ENCODE measurements around the gene FOXO1. TPM values are rescaled to one million over a fixed set of nuclear protein-coding genes. Genes with fewer than 3 reads are reported as not detected.

Gene FOXO1
- total RNA-seq, 1 experiment from 2014 or later: 24.3 TPM

- Histone ChIP-seq H3K27me3 (ENCODE audit: control insufficient read depth, insufficient read depth, low read length) (no peaks in the 10 kb centered on the region), H3K4me3 (ENCODE audit: insufficient read depth, low read depth, low read length) (no peak overlapping the region), H3K36me3 (replicated peaks; ENCODE audit: control insufficient read depth, insufficient read depth, low read length) (no peaks in the 10 kb centered on the region)
- no peak for DNase-seq
Measured at GRCh38 chr13:40632915-40633314, 33.5 kb downstream of the FOXO1 start.

DNA sequence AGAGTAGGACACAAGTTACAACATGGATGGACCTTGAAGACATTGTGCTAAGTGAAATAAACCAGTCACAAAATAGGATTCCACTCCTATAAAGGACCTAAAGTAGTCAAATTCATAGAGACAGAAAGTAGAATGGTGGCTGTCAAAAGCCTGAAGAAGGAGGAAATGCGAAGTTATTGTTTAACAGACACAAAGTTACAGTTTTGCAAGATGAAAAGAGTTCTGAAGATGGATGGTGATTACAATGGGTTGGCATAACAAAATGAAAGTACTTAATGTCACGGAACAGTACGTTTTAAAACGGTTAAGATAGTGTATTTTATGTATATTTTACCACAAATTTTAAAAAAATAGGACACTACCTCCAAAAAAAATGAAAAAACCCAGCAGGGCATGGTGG lies 34.8 kb downstream of the FOXO1 start:
- no peak overlapping the region for H3K4me3 ChIP-seq (ENCODE audit: insufficient read depth, low read depth, low read length)
- H3K27me3 ChIP-seq (ENCODE audit: control insufficient read depth, insufficient read depth, low read length): no peaks in the 10 kb centered on the region
- H3K36me3 ChIP-seq (replicated peaks; ENCODE audit: control insufficient read depth, insufficient read depth, low read length): no peaks in the 10 kb centered on the region
- DNase-seq: no peak

DNA sequence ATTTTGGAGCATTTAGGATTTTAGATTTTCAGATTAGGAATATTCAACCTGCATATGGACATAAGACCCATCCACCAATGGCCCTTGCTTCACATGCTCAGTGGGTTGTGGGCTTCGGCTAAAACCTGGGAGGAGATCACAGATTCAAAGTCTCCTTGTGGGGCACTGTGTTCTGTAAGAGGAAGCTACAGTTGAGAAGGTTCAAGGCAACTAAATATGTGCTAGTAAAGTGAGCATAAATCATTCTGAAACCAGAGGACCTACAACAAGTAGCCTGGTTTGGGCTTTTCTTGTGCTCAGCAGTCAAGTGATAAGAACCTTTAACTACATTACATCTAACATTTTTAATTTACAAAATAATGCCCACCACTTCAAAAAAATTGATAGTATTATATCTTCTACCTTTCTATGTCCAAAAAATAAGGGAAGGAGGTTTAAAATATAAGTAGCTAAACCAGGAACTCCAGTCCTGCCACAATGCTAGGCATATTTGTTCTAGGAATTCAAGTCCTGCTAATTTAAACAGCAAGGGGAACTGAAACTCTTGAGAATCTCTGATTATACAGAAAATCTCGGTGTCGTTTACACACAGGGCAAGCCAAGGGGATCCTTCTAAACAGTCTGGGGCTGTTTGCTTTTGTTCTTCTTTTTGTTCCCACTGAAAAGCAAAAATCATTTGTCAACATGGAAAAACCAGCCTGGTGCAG lies 36.6 kb downstream of the FOXO1 start:
- no peaks in the 10 kb centered on the region for H3K36me3 ChIP-seq (replicated peaks; ENCODE audit: control insufficient read depth, insufficient read depth, low read length)
- no peak overlapping the region for H3K4me3 ChIP-seq (ENCODE audit: insufficient read depth, low read depth, low read length)
- DNase-seq: no peak
- H3K27me3 ChIP-seq (ENCODE audit: control insufficient read depth, insufficient read depth, low read length): no peaks in the 10 kb centered on the region

- Histone ChIP-seq H3K4me3 (ENCODE audit: insufficient read depth, low read depth, low read length) (no peak overlapping the region), H3K27me3 (ENCODE audit: control insufficient read depth, insufficient read depth, low read length) (no peaks in the 10 kb centered on the region), H3K36me3 (replicated peaks; ENCODE audit: control insufficient read depth, insufficient read depth, low read length) (no peaks in the 10 kb centered on the region)
- no peak for DNase-seq
Measured at GRCh38 chr13:40626977-40627376, 39.5 kb downstream of the FOXO1 start.

DNA sequence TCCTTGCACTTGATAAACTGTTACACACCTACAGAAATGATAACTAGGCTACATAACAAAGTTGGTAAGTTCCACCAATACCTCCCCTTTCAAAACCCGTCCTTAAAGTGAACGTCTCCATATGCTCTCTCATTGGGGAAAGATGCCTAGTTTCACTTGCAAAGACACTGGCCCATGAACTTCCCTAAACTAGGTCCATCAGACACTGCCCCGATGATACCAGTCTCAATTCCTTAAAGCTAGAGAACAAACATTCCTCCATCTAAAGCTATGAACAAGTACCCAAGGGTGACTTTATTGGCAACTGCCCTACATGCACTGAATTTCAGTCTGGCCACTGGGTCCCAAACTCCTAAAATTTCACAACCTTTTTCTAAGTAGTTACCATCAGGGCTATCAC lies 39.9 kb downstream of the FOXO1 start:
- H3K4me3 ChIP-seq (ENCODE audit: insufficient read depth, low read depth, low read length): no peak overlapping the region
- DNase-seq: no peak
- no peaks in the 10 kb centered on the region for H3K27me3 ChIP-seq (ENCODE audit: control insufficient read depth, insufficient read depth, low read length)
- H3K36me3 ChIP-seq (replicated peaks; ENCODE audit: control insufficient read depth, insufficient read depth, low read length): no peaks in the 10 kb centered on the region

DNA sequence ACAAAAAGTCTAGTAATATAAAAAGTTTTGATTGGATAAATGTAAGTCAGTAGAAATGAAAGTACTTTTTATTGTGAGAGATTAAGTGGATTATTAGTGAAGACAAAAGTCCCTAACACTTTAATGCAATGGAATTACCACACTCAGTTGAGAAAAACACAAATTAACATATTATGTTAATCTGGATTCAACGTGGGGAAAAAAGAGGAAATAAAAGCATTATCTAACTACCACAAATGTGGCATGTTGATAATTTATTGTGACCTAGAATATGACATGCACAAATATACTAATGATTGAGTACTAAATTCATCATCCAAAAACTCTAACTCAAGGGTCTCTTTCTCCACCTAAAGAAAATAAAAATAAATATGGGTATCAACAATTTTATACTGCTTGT lies 41.5 kb downstream of the FOXO1 start:
- no peak for DNase-seq
- H3K36me3 ChIP-seq (replicated peaks; ENCODE audit: control insufficient read depth, insufficient read depth, low read length): no peaks in the 10 kb centered on the region
- no peaks in the 10 kb centered on the region for H3K27me3 ChIP-seq (ENCODE audit: control insufficient read depth, insufficient read depth, low read length)
- no peak overlapping the region for H3K4me3 ChIP-seq (ENCODE audit: insufficient read depth, low read depth, low read length)

DNA sequence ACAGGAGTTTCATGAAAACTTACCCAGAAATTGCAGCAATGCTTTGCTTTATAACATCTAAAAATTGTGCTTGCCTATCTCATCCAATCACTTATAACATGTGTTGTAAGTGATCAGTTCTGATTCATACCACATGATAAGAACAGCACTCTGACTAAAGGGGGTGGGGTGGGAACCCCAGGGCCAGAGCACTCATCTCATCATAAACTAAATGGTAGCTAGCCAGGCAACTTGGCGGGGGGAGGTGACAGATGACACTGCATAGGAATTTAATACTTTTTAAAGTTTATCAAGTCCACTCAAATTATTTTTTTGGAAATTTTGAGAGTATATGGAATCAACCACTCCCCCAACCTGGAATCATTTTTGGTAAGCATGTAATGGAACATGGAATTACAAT lies 42.1 kb downstream of the FOXO1 start:
- DNase-seq: no peak
- Histone ChIP-seq H3K4me3 (ENCODE audit: insufficient read depth, low read depth, low read length) (no peak overlapping the region), H3K27me3 (ENCODE audit: control insufficient read depth, insufficient read depth, low read length) (no peaks in the 10 kb centered on the region)

GRCh38 chr13:40622761-40623160 lies 43.7 kb downstream of the FOXO1 start:
- no peaks in the 10 kb centered on the region for H3K27me3 ChIP-seq (ENCODE audit: control insufficient read depth, insufficient read depth, low read length)
- no peaks in the 10 kb centered on the region for H3K36me3 ChIP-seq (replicated peaks; ENCODE audit: control insufficient read depth, insufficient read depth, low read length)
- no peak for DNase-seq
- H3K4me3 ChIP-seq (ENCODE audit: insufficient read depth, low read depth, low read length): no peak overlapping the region

More for the DNA sequence above, 42.1 kb downstream of the FOXO1 start:
- H3K36me3 ChIP-seq (replicated peaks; ENCODE audit: control insufficient read depth, insufficient read depth, low read length): no peaks in the 10 kb centered on the region

DNA sequence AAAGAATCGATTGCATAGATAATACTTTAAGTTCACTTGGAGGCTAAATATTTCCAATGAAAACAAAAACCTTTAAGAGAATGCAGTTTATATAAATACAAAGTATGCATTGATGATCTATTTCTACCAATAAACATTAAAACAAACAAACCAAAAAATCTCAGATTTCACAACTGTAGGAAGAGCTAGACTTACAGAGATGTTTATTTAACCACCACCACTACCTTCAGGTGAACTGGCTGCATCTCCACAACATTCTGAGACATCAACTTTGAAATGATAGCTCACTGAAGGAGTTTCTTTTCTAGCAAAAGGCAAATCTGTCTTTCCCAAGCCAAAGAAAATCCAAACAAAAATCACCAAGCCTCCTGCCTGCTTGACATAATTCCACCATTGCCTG lies 44.2 kb downstream of the FOXO1 start:
- no peak for DNase-seq
- H3K4me3 ChIP-seq (ENCODE audit: insufficient read depth, low read depth, low read length): no peak overlapping the region
- H3K36me3 ChIP-seq (replicated peaks; ENCODE audit: control insufficient read depth, insufficient read depth, low read length): no peaks in the 10 kb centered on the region
- no peaks in the 10 kb centered on the region for H3K27me3 ChIP-seq (ENCODE audit: control insufficient read depth, insufficient read depth, low read length)

GRCh38 chr13:40619479-40619814 lies 47.0 kb downstream of the FOXO1 start:
- DNase-seq: no peak
- H3K27me3 ChIP-seq (ENCODE audit: control insufficient read depth, insufficient read depth, low read length): no peaks in the 10 kb centered on the region
- H3K4me3 ChIP-seq (ENCODE audit: insufficient read depth, low read depth, low read length): no peak overlapping the region
- no peaks in the 10 kb centered on the region for H3K36me3 ChIP-seq (replicated peaks; ENCODE audit: control insufficient read depth, insufficient read depth, low read length)

- no peaks in the 10 kb centered on the region for H3K36me3 ChIP-seq (replicated peaks; ENCODE audit: control insufficient read depth, insufficient read depth, low read length)
- H3K27me3 ChIP-seq (ENCODE audit: control insufficient read depth, insufficient read depth, low read length): no peaks in the 10 kb centered on the region
- DNase-seq: no peak
- H3K4me3 ChIP-seq (ENCODE audit: insufficient read depth, low read depth, low read length): no peak overlapping the region
Measured at GRCh38 chr13:40618581-40619478, 47.6 kb downstream of the FOXO1 start.

DNA sequence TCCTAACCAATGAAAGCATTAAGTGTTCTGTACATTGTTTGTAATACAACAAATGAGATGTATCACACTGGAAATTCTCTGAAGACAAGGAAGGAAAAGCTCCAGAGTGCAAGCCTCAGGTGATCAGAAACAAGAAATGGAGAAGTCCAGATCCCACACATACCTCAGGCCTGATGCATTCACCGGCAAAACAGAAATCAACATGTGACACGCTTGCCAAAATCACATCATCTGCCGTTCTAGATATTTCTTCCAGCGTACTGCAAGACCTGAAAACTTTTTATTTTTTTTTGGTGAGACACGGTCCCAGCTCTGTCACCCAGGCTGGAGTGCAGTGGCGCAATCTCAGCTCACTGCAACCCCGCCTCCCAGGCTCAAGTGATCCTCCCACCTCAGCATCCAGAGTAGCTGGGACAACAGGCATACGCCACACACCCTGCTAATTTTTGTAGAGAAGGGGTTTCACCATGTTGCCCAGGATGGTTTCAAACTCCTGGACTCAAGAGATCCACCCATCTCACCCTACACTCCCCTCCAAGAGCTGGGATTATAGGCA lies 48.6 kb downstream of the FOXO1 start:
- Histone ChIP-seq H3K27me3 (ENCODE audit: control insufficient read depth, insufficient read depth, low read length) (no peaks in the 10 kb centered on the region), H3K4me3 (ENCODE audit: insufficient read depth, low read depth, low read length) (no peak overlapping the region), H3K36me3 (replicated peaks; ENCODE audit: control insufficient read depth, insufficient read depth, low read length) (no peaks in the 10 kb centered on the region)
- no peak for DNase-seq

DNA sequence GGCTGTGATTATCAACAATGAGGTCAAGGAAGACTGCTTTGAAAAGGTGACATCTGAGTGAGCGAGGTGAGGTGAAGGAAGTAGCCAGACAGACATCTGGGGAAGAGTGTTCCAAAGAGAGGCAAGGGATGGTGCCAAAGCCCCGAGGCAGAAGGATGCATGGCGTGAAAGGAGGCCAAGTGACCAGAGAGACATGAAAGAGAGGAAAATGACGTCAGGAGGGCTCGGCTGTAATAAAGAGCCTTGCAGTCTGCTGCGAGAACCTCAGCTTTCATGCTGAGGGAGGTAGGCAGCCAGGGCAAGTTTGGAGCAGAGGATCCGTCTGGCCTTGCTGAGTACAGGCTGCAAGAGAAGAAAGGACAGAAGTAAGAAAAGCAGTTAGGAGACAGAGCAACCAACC lies 50.8 kb downstream of the FOXO1 start:
- Histone ChIP-seq H3K36me3 (replicated peaks; ENCODE audit: control insufficient read depth, insufficient read depth, low read length) (no peaks in the 10 kb centered on the region), H3K4me3 (ENCODE audit: insufficient read depth, low read depth, low read length) (no peak overlapping the region), H3K27me3 (ENCODE audit: control insufficient read depth, insufficient read depth, low read length) (no peaks in the 10 kb centered on the region)
- no peak for DNase-seq

GRCh38 chr13:40613914-40614313 lies 52.5 kb downstream of the FOXO1 start:
- H3K4me3 ChIP-seq (ENCODE audit: insufficient read depth, low read depth, low read length): no peak overlapping the region
- no peak for DNase-seq
- H3K27me3 ChIP-seq (ENCODE audit: control insufficient read depth, insufficient read depth, low read length): no peaks in the 10 kb centered on the region

GRCh38 chr13:40613192-40613818 lies 53.1 kb downstream of the FOXO1 start:
- no peaks in the 10 kb centered on the region for H3K27me3 ChIP-seq (ENCODE audit: control insufficient read depth, insufficient read depth, low read length)
- H3K4me3 ChIP-seq (ENCODE audit: insufficient read depth, low read depth, low read length): no peak overlapping the region
- DNase-seq: no peak
- no peaks in the 10 kb centered on the region for H3K36me3 ChIP-seq (replicated peaks; ENCODE audit: control insufficient read depth, insufficient read depth, low read length)

More at GRCh38 chr13:40613914-40614313, 52.5 kb downstream of the FOXO1 start:
- H3K36me3 ChIP-seq (replicated peaks; ENCODE audit: control insufficient read depth, insufficient read depth, low read length): no peaks in the 10 kb centered on the region

Data from H7 (cell line).